Immature natural killer cell (primary cell): Measurements from ENCODE around the gene NEDD1. TPM values are rescaled to one million over a fixed set of nuclear protein-coding genes. Genes with fewer than 3 reads are reported as not detected.
A peak's percentile ranks its signal among the peaks of the same experiment; 100 is the strongest.

Experiments
- DNase-seq, 3 donors: peaks; one replicate each; pipeline ENCODE4 v3.0.0; 2022; ENCODE audit warnings: mixed read lengths in 1 of 3
- H3K27ac Mint-ChIP-seq, 6 donors: one replicate each; pipeline ENCODE4 v1.8.0; 2020; ENCODE audit warnings: mixed read lengths in 6 of 6, mild to moderate bottlenecking in 5 of 6, inconsistent platforms in 4 of 6, moderate library complexity in 3 of 6
- H3K27me3 Mint-ChIP-seq, 3 donors: one replicate each; pipeline ENCODE4 v1.8.0; 2020 to 2021; ENCODE audit warnings: low read depth in 3 of 3, mild to moderate bottlenecking in 3 of 3, mixed read lengths in 3 of 3, moderate library complexity in 3 of 3, inconsistent platforms in 1 of 3
- H3K36me3 Mint-ChIP-seq, 3 donors: one replicate each; pipeline ENCODE4 v1.8.0; 2020; ENCODE audit warnings: mixed read lengths in 3 of 3, inconsistent platforms in 2 of 3, mild to moderate bottlenecking in 2 of 3
- H3K4me1 Mint-ChIP-seq, 2 donors: one replicate each; pipeline ENCODE4 v1.8.0; 2020; ENCODE audit warnings: inconsistent platforms in 2 of 2, mild to moderate bottlenecking in 2 of 2, mixed read lengths in 2 of 2, moderate library complexity in 1 of 2
- H3K4me3 Mint-ChIP-seq, 5 donors: one replicate each; pipeline ENCODE4 v1.8.0; 2020; ENCODE audit warnings: mild to moderate bottlenecking in 5 of 5, mixed read lengths in 5 of 5, inconsistent platforms in 3 of 5, moderate library complexity in 3 of 5
- H3K9me3 Mint-ChIP-seq, 6 donors: one replicate each; pipeline ENCODE4 v1.8.0; 2020; ENCODE audit warnings: mild to moderate bottlenecking in 6 of 6, mixed read lengths in 6 of 6, inconsistent platforms in 4 of 6, moderate library complexity in 3 of 6
- polyA plus RNA-seq, 3 donors: library from polyadenylated mRNA; unstranded; fragments of 300-500 nt; fragmentation: Illumina TruSeq; gene quantifications; one replicate each; pipeline ENCODE4 v1.2.3, GENCODE V29; 2021

The NEDD1 gene
- polyA plus RNA-seq, 3 donors from 2014 or later: 19.7 to 53.5 (median 33.7) TPM

- Mint-ChIP-seq H3K4me3 (no peak overlapping the region), H3K36me3 (no peaks in the 10 kb centered on the region), H3K9me3 (no peaks in the 10 kb centered on the region), H3K27me3 (peaks cover 0 to 5% (median 4%) of the 10 kb centered on the region in 3 donors), H3K4me1 (no peaks in the 10 kb centered on the region), H3K27ac (no peak overlapping the region)
- DNase-seq: no peak
These were observed 25.4 kb upstream of the NEDD1 start for GRCh38 chr12:96881608-96882007.

GRCh38 chr12:96882862-96883261 lies 24.2 kb upstream of the NEDD1 start:
- no peak for DNase-seq
- Mint-ChIP-seq H3K27ac (no peak overlapping the region), H3K27me3 (peaks cover 0 to 5% (median 4%) of the 10 kb centered on the region in 3 donors), H3K36me3 (no peaks in the 10 kb centered on the region), H3K4me1 (no peaks in the 10 kb centered on the region), H3K9me3 (no peaks in the 10 kb centered on the region), H3K4me3 (no peak overlapping the region)

GRCh38 chr12:96883571-96883970 lies 23.5 kb upstream of the NEDD1 start:
- no peaks in the 10 kb centered on the region for H3K4me1 Mint-ChIP-seq
- no peaks in the 10 kb centered on the region for H3K36me3 Mint-ChIP-seq
- peaks cover 0 to 5% (median 4%) of the 10 kb centered on the region in 3 donors for H3K27me3 Mint-ChIP-seq
- H3K9me3 Mint-ChIP-seq: no peaks in the 10 kb centered on the region
- H3K27ac Mint-ChIP-seq: no peak overlapping the region
- no peak for DNase-seq
- H3K4me3 Mint-ChIP-seq: no peak overlapping the region

GRCh38 chr12:96886998-96887677 lies 19.9 kb upstream of the NEDD1 start:
- no peaks in the 10 kb centered on the region for H3K9me3 Mint-ChIP-seq
- no peaks in the 10 kb centered on the region for H3K4me1 Mint-ChIP-seq
- H3K4me3 Mint-ChIP-seq: no peak overlapping the region
- no peak for DNase-seq
- H3K27ac Mint-ChIP-seq: no peak overlapping the region
- peaks cover 0 to 9% (median 3%) of the 10 kb centered on the region in 3 donors for H3K27me3 Mint-ChIP-seq
- H3K36me3 Mint-ChIP-seq: no peaks in the 10 kb centered on the region

GRCh38 chr12:96889273-96889933 lies 17.7 kb upstream of the NEDD1 start:
- no peak for DNase-seq
- Mint-ChIP-seq H3K27me3 (peaks cover 0 to 9% (median 3%) of the 10 kb centered on the region in 3 donors), H3K9me3 (no peaks in the 10 kb centered on the region), H3K4me1 (no peaks in the 10 kb centered on the region), H3K4me3 (no peak overlapping the region), H3K27ac (no peak overlapping the region), H3K36me3 (no peaks in the 10 kb centered on the region)

GRCh38 chr12:96890331-96890730 lies 16.7 kb upstream of the NEDD1 start:
- Mint-ChIP-seq H3K27ac (no peak overlapping the region), H3K4me3 (no peak overlapping the region), H3K9me3 (no peaks in the 10 kb centered on the region), H3K36me3 (no peaks in the 10 kb centered on the region), H3K4me1 (no peaks in the 10 kb centered on the region), H3K27me3 (peaks cover 0 to 9% (median 3%) of the 10 kb centered on the region in 3 donors)
- no peak for DNase-seq

- Mint-ChIP-seq H3K36me3 (no peaks in the 10 kb centered on the region), H3K4me1 (no peaks in the 10 kb centered on the region), H3K9me3 (no peaks in the 10 kb centered on the region), H3K4me3 (no peak overlapping the region), H3K27ac (no peak overlapping the region), H3K27me3 (peaks cover 0 to 5% (median 3%) of the 10 kb centered on the region in 3 donors)
- no peak for DNase-seq
These were observed 15.0 kb upstream of the NEDD1 start for GRCh38 chr12:96892104-96892503.

- Mint-ChIP-seq H3K9me3 (no peaks in the 10 kb centered on the region), H3K4me3 (no peak overlapping the region), H3K27ac (no peak overlapping the region), H3K27me3 (peaks cover 0 to 3% (median 3%) of the 10 kb centered on the region in 3 donors), H3K36me3 (no peaks in the 10 kb centered on the region), H3K4me1 (no peaks in the 10 kb centered on the region)
- DNase-seq: no peak
These were observed 9.6 kb upstream of the NEDD1 start for GRCh38 chr12:96897421-96897820.

- Mint-ChIP-seq H3K27me3 (peaks cover 0 to 5% (median 3%) of the 10 kb centered on the region in 3 donors), H3K9me3 (no peaks in the 10 kb centered on the region), H3K27ac (no peak overlapping the region), H3K36me3 (no peaks in the 10 kb centered on the region), H3K4me3 (no peak overlapping the region), H3K4me1 (peaks cover 3% of the 10 kb centered on the region in 2 donors)
- no peak for DNase-seq
These were observed 5.9 kb upstream of the NEDD1 start for GRCh38 chr12:96901175-96901574.

- H3K4me3 Mint-ChIP-seq: no peak overlapping the region
- H3K36me3 Mint-ChIP-seq: no peaks in the 10 kb centered on the region
- peaks cover 9 to 10% of the 10 kb centered on the region in 2 donors for H3K4me1 Mint-ChIP-seq
- peaks cover 2 to 13% (median 10%) of the 10 kb centered on the region in 3 donors for H3K27me3 Mint-ChIP-seq
- H3K27ac Mint-ChIP-seq: no peak overlapping the region
- no peak for DNase-seq
- no peaks in the 10 kb centered on the region for H3K9me3 Mint-ChIP-seq
These were observed 5.0 kb upstream of the NEDD1 start for GRCh38 chr12:96902076-96902475.

- peak in 1 of 3 donors; percentile 2 for DNase-seq
- Mint-ChIP-seq H3K4me1 (peaks cover 39 to 51% of the 10 kb centered on the region in 2 donors), H3K4me3 (peak overlapping the region; percentile 86 to 96 (median 92)), H3K36me3 (no peaks in the 10 kb centered on the region), H3K9me3 (no peaks in the 10 kb centered on the region), H3K27me3 (peaks cover 5 to 15% (median 14%) of the 10 kb centered on the region in 3 donors), H3K27ac (peak overlapping the region; percentile 93 to 98 (median 95))
These were observed 584 bp upstream of the NEDD1 start for GRCh38 chr12:96906498-96906848.

- H3K9me3 Mint-ChIP-seq: no peaks in the 10 kb centered on the region
- peak in 1 of 3 donors; percentile 24 for DNase-seq
- H3K4me1 Mint-ChIP-seq: peaks cover 39 to 60% of the 10 kb centered on the region in 2 donors
- H3K27me3 Mint-ChIP-seq: peaks cover 5 to 15% (median 14%) of the 10 kb centered on the region in 3 donors
- H3K27ac Mint-ChIP-seq: peak overlapping the region; percentile 93 to 99 (median 97)
- no peaks in the 10 kb centered on the region for H3K36me3 Mint-ChIP-seq
- H3K4me3 Mint-ChIP-seq: peak overlapping the region; percentile 86 to 97 (median 92)
These were observed 790 bp downstream of the NEDD1 start for GRCh38 chr12:96907671-96908422.

- H3K27ac Mint-ChIP-seq: peak overlapping the region; percentile 93 to 99 (median 97)
- H3K4me1 Mint-ChIP-seq: peaks cover 42 to 64% of the 10 kb centered on the region in 2 donors
- no peak for DNase-seq
- peaks cover 5 to 15% (median 14%) of the 10 kb centered on the region in 3 donors for H3K27me3 Mint-ChIP-seq
- no peaks in the 10 kb centered on the region for H3K9me3 Mint-ChIP-seq
- peak overlapping the region; percentile 86 to 97 (median 92) for H3K4me3 Mint-ChIP-seq
- H3K36me3 Mint-ChIP-seq: no peaks in the 10 kb centered on the region
These were observed 1.3 kb downstream of the NEDD1 start for GRCh38 chr12:96908423-96908675.

- Mint-ChIP-seq H3K27ac (no peak overlapping the region), H3K4me1 (peaks cover 40 to 70% of the 10 kb centered on the region in 2 donors), H3K9me3 (no peaks in the 10 kb centered on the region), H3K27me3 (peaks cover 3 to 6% (median 5%) of the 10 kb centered on the region in 3 donors), H3K36me3 (peaks cover 0 to 6% (median 4%) of the 10 kb centered on the region in 3 donors), H3K4me3 (no peak overlapping the region)
- no peak for DNase-seq
These were observed 5.2 kb downstream of the NEDD1 start for GRCh38 chr12:96912261-96912660.
